B cell (primary cell): ENCODE measurements around the gene PADI4. TPM values are rescaled to one million over a fixed set of nuclear protein-coding genes. Genes with fewer than 3 reads are reported as not detected.

ENCODE experiments used
- ATAC-seq: fragments of 200-7000 bp; cut with Tn5 transposase; one replicate; pipeline ENCODE4 v1.10.0; 2021; ENCODE audit warnings: low read depth, mild to moderate bottlenecking, moderate number of reproducible peaks, moderate library complexity
- CTCF ChIA-PET: fragments of 350-600 bp; sonication (Branson Sonifier 250); formaldehyde crosslinking; loops from one replicate; lab custom pipeline; 2021; ENCODE audit warnings: antibody characterized with exemption, inconsistent platforms; lab: Charles Lee
- POLR2A ChIA-PET: fragments of 350-600 bp; sonication (Branson Sonifier 250); formaldehyde crosslinking; loops from one replicate; lab custom pipeline; 2021; ENCODE audit warnings: antibody characterized with exemption; lab: Charles Lee
- DNase-seq: peaks from one replicate; pipeline ENCODE4 v3.0.0; 2013
- H2AFZ ChIP-seq: 2 replicates; pipeline ENCODE4 v1.6.1; 2012; ENCODE audit warnings: mild to moderate bottlenecking, low read depth, low read length; ENCODE audit not compliant: insufficient read depth, poor library complexity, severe bottlenecking
- H3K27ac ChIP-seq, 2 donors: 1 replicate in 1 of 2; 2 replicates in 1 of 2; pipeline ENCODE4 v1.5.1; 2012 to 2013; ENCODE audit warnings: low read length in 2 of 2, mild to moderate bottlenecking in 2 of 2, moderate library complexity in 1 of 2
- H3K27me3 ChIP-seq, 4 experiments: fragments of 200-600 bp in 1 of 4; sonication (generic) in 1 of 4; replicated peaks in 1 of 4; 1 replicate in 2 of 4; 2 replicates in 2 of 4; pipeline versions ENCODE4 v1.6.1 to v1.7.0; 2013 to 2016; ENCODE audit warnings: low read length in 3 of 4, mild to moderate bottlenecking in 2 of 4, mixed read lengths in 1 of 4, moderate library complexity in 1 of 4; ENCODE audit not compliant: insufficient read depth in 4 of 4, control insufficient read depth in 3 of 4; ENCODE audit errors: control extremely low read depth in 1 of 4
- H3K36me3 ChIP-seq, 2 experiments: replicated peaks in 1 of 2; 1 replicate in 1 of 2; 2 replicates in 1 of 2; pipeline versions ENCODE4 v1.6.1 to v1.7.1; 2013; ENCODE audit warnings: low read length in 1 of 2; ENCODE audit not compliant: insufficient read depth in 2 of 2, control insufficient read depth in 1 of 2; ENCODE audit errors: control extremely low read depth in 1 of 2, extremely low read depth in 1 of 2
- H3K4me1 ChIP-seq, 2 donors: fragments of 200-600 bp in 1 of 2; sonication (generic) in 1 of 2; 1 replicate in 1 of 2; 2 replicates in 1 of 2; pipeline versions ENCODE4 v1.5.1 to v1.6.1; 2013 to 2017; ENCODE audit warnings: low read length in 2 of 2; ENCODE audit not compliant: control insufficient read depth in 2 of 2, insufficient read depth in 2 of 2
- H3K4me2 ChIP-seq: replicated peaks from 2 replicates; pipeline ENCODE3; 2012; ENCODE audit warnings: mild to moderate bottlenecking, low read depth, low read length; ENCODE audit not compliant: poor library complexity, severe bottlenecking
- H3K4me3 ChIP-seq, 5 experiments: fragments of 200-600 bp in 1 of 5; sonication (generic) in 1 of 5; 1 replicate in 3 of 5; 2 replicates in 2 of 5; pipeline versions ENCODE4 v1.5.1 to v1.7.0; 2011 to 2016; ENCODE audit warnings: low read length in 4 of 5, mild to moderate bottlenecking in 4 of 5, low read depth in 2 of 5, control low read depth in 1 of 5, moderate library complexity in 1 of 5; ENCODE audit not compliant: insufficient read depth in 1 of 5; ENCODE audit errors: control extremely low read depth in 1 of 5, extremely low read depth in 1 of 5
- H3K79me2 ChIP-seq: fragments of 200-600 bp; sonication (generic); one replicate; pipeline ENCODE4 v1.6.0; 2016; ENCODE audit warnings: low read length; ENCODE audit not compliant: control insufficient read depth, insufficient read depth
- H3K9ac ChIP-seq: fragments of 200-600 bp; sonication (generic); 2 replicates; pipeline ENCODE4 v1.6.1; 2017; ENCODE audit warnings: mild to moderate bottlenecking, low read length, moderate library complexity
- H3K9me3 ChIP-seq, 3 donors: one replicate each; pipeline versions ENCODE4 v1.6.1 to v1.7.1; 2013; ENCODE audit warnings: low read length in 2 of 3; ENCODE audit not compliant: control insufficient read depth in 2 of 3, insufficient read depth in 1 of 3; ENCODE audit errors: control extremely low read depth in 1 of 3
- H4K20me1 ChIP-seq: 2 replicates; pipeline ENCODE4 v1.6.0; 2012; ENCODE audit warnings: mild to moderate bottlenecking, low read length; ENCODE audit not compliant: insufficient read depth, control insufficient read depth, poor library complexity, severe bottlenecking
- H3K27ac Mint-ChIP-seq: one replicate; pipeline ENCODE4 v1.8.0; 2021; ENCODE audit warnings: mixed read lengths
- H3K27me3 Mint-ChIP-seq: one replicate; pipeline ENCODE4 v1.8.0; 2021; ENCODE audit warnings: mixed read lengths
- H3K4me1 Mint-ChIP-seq: one replicate; pipeline ENCODE4 v1.8.0; 2021; ENCODE audit warnings: mixed read lengths
- H3K4me3 Mint-ChIP-seq: one replicate; pipeline ENCODE4 v1.8.0; 2021; ENCODE audit warnings: mixed read lengths
- H3K9me3 Mint-ChIP-seq: one replicate; pipeline ENCODE4 v1.8.0; 2022; ENCODE audit warnings: mixed read lengths; ENCODE audit not compliant: insufficient read depth
- EZH2 ChIP-seq: IDR thresholded peaks from 2 replicates; pipeline ENCODE4 v1.6.1; 2012; ENCODE audit warnings: borderline replicate concordance, low read depth, mild to moderate bottlenecking, moderate library complexity, low read length; ENCODE audit not compliant: insufficient read depth, poor library complexity, severe bottlenecking
- WGBS: methylation state at CpG from one replicate; pipeline ENCODE4 v1.1.5; 2013; ENCODE audit warnings: missing lambda C conversion rate; ENCODE audit not compliant: insufficient coverage; 5-methylcytosine and 5-hydroxymethylcytosine counted together
- intact Hi-C: fragments of 100-400 bp; cut with micrococcal nuclease; formaldehyde crosslinking; loops from one replicate; pipeline ENCODE4 v1.10.0; 2022
- polyA plus RNA-seq: library from polyadenylated mRNA; depleted of rRNA; stranded (reverse); fragments of >200 nt; gene quantifications from 2 replicates; pipeline ENCODE4 v1.2.3, GENCODE V29; 2012
- total RNA-seq, 2 donors: library from RNA; stranded (reverse); fragments of 120-200 nt in 1 of 2; gene quantifications; 1 replicate in 1 of 2; 2 replicates in 1 of 2; pipeline versions ENCODE4 v1.2.3 to v1.2.4, GENCODE V29; 2013 to 2022
- TF ChIP-seq, protein P1 (sequence below): fragments of 200-600 bp; IDR thresholded peaks from one replicate; pipeline ENCODE4 v1.8.0; 2022; ENCODE audit warnings: antibody characterized with exemption, mild to moderate bottlenecking

Gene PADI4
- total and polyA plus RNA-seq, 2 donors (not counting 1 experiment from before 2014, with no cell fraction given): 0.44 to 0.85 TPM

DNA sequence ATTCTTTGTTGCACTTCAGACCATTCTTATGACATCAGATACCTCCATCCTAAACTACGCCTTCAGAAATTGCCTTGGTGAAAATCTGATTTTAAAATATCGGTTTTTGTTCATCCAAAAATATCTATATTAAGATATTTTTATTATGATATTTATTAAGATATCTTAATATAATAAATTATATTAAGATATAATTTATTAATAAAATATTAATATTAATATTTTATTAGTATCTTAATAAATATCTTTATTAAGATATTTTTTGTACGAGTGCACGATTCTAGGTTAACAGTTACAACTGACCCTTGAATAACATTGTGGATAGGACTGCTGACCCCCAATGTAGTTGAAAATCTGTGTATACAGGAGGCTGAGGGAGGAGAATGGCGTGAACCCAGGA is 20.9 kb downstream of the PADI4 start:
- H3K9me3 Mint-ChIP-seq: no peaks in the 10 kb centered on the region
- H3K27me3 ChIP-seq: peaks cover 0 to 12% (median 0%) of the 10 kb centered on the region in 4 experiments
- DNase-seq: no peak
- peaks cover 37% of the 10 kb centered on the region for H3K27me3 Mint-ChIP-seq
- no peak overlapping the region for H3K27ac Mint-ChIP-seq
- POLR2A ChIA-PET: no interaction called here
- no peaks in the 10 kb centered on the region for H3K4me1 ChIP-seq
- no peaks in the 10 kb centered on the region for H3K36me3 ChIP-seq
- no CpG with 5 or more reads among the region's 5 CpGs for WGBS
- no peak overlapping the region for H3K4me3 Mint-ChIP-seq
- H3K27ac ChIP-seq: no peak overlapping the region
- no peak for TF ChIP-seq EZH2
- TF ChIP-seq, protein P1, sequence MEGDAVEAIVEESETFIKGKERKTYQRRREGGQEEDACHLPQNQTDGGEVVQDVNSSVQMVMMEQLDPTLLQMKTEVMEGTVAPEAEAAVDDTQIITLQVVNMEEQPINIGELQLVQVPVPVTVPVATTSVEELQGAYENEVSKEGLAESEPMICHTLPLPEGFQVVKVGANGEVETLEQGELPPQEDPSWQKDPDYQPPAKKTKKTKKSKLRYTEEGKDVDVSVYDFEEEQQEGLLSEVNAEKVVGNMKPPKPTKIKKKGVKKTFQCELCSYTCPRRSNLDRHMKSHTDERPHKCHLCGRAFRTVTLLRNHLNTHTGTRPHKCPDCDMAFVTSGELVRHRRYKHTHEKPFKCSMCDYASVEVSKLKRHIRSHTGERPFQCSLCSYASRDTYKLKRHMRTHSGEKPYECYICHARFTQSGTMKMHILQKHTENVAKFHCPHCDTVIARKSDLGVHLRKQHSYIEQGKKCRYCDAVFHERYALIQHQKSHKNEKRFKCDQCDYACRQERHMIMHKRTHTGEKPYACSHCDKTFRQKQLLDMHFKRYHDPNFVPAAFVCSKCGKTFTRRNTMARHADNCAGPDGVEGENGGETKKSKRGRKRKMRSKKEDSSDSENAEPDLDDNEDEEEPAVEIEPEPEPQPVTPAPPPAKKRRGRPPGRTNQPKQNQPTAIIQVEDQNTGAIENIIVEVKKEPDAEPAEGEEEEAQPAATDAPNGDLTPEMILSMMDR: no peak
- ATAC-seq: no peak
- intact Hi-C loops: no loop called here
- H2AFZ ChIP-seq: no peak overlapping the region
- CTCF ChIA-PET: no interaction called here
- no peak overlapping the region for H3K9ac ChIP-seq
- no peak overlapping the region for H3K4me2 ChIP-seq
- no peaks in the 10 kb centered on the region for H4K20me1 ChIP-seq
- H3K4me1 Mint-ChIP-seq: no peaks in the 10 kb centered on the region
- H3K79me2 ChIP-seq: no peaks in the 10 kb centered on the region
- no peaks in the 10 kb centered on the region for H3K9me3 ChIP-seq
- H3K4me3 ChIP-seq: no peak overlapping the region

DNA sequence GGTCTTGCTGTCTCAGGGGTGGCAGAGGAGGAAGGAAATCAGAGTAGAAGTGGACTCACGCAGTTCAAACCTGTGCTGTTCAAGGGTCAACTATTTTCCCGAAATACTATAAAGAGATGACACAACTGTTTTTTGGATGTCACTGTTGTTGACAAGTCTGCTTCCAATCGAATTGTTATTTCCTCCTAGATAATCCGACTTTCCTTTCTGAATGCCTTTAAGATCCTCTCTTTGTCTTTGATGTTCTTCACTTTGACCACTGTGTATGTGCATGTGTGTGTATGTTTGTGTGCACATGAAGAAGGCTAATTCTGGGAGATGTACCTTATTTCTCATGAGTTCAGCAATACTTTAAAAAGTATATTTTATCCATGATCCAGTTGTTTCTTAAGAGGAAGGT is 21.6 kb downstream of the PADI4 start:
- H3K4me2 ChIP-seq: no peak overlapping the region
- ATAC-seq (no peak), DNase-seq (no peak)
- Mint-ChIP-seq H3K27me3 (peaks cover 41% of the 10 kb centered on the region), H3K4me1 (no peaks in the 10 kb centered on the region), H3K27ac (no peak overlapping the region), H3K9me3 (no peaks in the 10 kb centered on the region), H3K4me3 (no peak overlapping the region)
- no peaks in the 10 kb centered on the region for H4K20me1 ChIP-seq
- H3K9ac ChIP-seq: no peak overlapping the region
- H3K27ac ChIP-seq: no peak overlapping the region
- no peak overlapping the region for H2AFZ ChIP-seq
- 100% methylated on average over 1 of the region's 4 CpGs for WGBS
- no peaks in the 10 kb centered on the region for H3K36me3 ChIP-seq
- H3K4me1 ChIP-seq: no peaks in the 10 kb centered on the region
- H3K27me3 ChIP-seq: peaks cover 0 to 12% (median 0%) of the 10 kb centered on the region in 4 experiments
- POLR2A ChIA-PET: no interaction called here
- no peak overlapping the region for H3K4me3 ChIP-seq
- no peak for TF ChIP-seq EZH2
- no peaks in the 10 kb centered on the region for H3K79me2 ChIP-seq
- H3K9me3 ChIP-seq: no peaks in the 10 kb centered on the region
- CTCF ChIA-PET: interaction anchor here (0.6 kb wide), 1 partner anchor 205 kb away, joined by 3 read pairs; no protein-coding TSS in a partner anchor
- intact Hi-C loops: no loop called here
